Measurements from ENCODE around the gene C2orf80.
"Not testable (repeated sequence)": the region's sequence is repeated elsewhere in the genome, so short reads cannot be mapped to it uniquely, and the experiment has no call there.

The C2orf80 gene

DNA sequence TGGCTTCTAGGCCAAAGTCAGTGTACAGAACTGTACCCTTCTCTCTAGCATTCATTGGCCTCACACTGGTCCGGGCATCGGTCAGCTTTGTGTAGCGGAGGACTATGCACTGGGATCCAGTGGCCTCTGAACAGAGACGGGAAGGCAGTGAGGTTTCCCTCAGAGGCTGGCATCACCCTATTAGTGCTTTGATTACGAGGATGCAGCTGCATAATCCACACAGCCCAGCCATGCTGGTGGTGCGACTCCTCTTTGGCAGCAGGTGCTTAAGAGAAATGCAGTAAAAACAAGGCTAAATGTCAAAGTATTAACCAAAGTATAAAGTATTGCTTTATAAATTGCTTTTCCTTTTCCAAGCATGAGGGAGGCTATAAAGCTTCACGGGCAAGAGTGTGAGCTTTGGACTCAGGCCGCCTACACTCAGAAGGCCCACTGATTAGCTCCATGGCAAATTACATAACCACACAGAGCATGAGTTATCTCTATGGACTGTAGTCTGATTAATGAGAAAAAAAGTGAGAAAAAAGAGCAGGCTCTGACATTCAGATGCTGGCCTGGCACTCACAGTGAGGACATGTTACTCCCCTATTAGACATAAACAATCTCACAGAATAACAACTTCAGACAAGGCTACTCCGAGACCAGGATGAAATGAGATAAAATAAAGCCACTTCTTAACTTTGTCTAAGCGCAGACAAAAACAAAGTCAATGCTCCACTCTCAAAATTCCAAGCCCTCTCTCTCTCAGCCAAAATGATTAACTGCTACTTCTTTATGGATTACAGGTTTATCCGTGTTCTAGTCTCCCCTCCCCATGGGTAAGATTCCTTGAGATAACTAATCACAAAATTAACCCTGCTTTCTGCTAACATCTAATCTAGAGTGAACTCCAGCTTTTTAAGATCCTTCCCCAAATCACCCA, 53.8 kb downstream of the C2orf80 start:
- DNase-seq (ENCODE audit: low read depth in 2 of 2, low spot score in 1 of 2): no peak

DNA sequence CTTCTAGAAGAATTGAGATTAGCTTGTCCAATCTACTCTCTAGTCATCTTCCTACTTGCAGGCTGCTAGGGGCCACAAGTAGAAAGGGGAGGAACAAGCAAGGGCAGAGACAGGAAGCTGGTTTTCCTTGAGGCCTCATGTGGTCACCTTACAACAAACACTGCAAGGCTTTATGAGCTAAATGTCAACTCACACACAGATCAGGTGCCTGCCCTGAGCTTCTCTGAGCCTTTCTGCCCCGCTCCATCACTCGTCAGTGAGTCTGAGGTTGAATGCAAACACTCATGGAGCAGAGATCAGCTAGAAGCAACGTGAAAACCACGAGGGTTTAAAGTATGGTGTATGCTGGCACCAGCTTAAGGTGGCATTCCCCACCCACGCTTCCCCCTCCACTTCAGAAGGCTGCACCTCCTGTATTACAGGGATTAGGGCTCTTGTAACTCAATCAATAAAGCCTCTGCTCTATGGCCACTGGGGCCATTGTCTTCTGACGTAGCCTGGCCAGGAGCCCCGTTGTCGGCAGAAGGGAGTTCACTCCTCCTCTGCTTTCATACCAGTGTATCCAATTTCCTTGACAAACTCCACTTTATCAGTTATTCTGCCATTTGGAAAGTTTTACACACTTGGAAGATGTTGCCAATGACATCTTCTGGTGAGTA, 54.8 kb downstream of the C2orf80 start:
- no peak for DNase-seq (ENCODE audit: low read depth in 2 of 2, low spot score in 1 of 2)

DNA sequence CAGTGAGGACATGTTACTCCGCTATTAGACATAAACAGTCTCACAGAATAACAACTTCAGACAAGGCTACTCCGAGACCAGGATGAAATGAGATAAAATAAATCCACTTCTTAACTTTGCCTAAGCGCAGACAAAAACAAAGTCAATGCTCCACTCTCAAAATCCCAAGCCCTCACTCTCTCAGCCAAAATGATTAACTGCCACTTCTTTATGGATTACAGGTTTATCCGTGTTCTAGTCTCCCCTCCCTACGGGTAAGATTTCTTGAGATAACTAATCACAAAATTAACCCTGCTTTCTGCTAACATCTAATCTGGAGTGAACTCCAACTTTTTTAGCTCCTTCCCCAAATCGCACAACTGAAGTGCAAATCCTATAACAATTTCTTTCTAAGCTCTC, 59.1 kb downstream of the C2orf80 start:
- no peak for DNase-seq (ENCODE audit: low read depth in 2 of 2, low spot score in 1 of 2)

DNA sequence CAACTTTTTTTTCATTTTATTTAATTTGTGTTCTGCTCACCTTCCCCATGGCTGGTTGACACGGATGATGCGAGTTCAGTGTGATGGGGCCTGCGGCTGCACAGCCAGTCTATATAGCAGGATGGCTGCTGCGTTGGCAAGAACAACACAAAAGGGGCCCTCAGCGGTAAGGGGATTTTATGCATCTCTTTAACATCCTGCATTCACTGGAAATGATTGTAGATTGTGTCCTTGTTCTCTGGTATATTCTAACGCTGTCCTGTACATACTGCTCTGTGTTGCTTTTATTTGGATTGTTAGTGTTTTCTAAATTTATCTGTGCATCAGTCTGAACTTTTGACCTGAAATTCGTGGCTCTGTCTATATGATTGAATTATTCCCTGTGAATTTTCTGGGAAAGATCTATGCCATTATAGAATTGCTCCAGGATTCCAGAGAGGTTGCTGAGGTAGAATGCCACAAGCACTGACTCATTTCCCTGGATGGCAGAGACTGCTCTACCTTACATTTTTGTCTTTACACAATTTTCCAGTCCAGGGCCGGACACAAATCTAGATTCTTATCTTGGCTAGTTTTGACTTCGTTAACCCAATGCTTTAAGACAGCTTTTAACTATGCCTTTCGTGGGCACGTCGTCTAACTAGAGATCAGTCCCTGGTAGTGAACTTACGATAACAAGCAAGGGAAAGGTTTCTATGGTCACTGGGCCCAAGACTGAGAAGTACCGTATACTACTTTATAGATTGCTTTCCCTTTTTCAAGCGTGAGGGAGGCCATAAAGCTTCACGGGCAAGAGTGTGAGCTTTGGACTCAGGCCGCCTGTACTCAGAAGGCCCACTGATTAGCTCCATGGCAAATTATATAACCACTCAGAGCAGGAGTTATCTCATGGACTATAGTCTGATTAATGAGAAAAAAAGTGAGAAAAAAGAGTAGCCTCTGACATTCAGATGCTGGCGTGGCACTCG, 59.8 kb downstream of the C2orf80 start, which contains the start of gene CRYGC:
TSS of gene CRYGC (minus strand) at position 85 of the 968 bp plus-strand sequence. CDS start at position 49, 36 bp downstream.
- no peak for DNase-seq (ENCODE audit: low read depth in 2 of 2, low spot score in 1 of 2)

DNA sequence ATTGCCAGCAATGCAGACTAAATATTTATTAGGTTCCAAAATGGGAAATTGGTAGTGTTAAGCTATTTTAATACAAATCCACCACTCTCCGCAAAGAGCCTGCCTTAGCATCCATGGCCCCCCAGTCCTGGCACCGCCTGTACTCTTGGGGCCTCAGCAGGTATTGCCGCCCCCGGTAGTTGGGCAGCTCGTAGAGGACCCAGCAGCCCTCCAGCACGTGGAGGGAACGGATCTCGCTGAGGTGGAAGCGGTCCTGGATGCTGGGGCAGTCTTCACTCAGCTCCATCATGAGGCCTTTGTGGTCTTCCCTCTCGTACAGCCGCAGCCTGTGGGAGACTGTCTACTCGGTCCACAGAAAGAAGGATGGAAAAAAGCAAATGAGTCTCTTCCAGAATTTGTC, 61.7 kb downstream of the C2orf80 start:
- no peak for DNase-seq (ENCODE audit: low read depth in 2 of 2, low spot score in 1 of 2)

DNA sequence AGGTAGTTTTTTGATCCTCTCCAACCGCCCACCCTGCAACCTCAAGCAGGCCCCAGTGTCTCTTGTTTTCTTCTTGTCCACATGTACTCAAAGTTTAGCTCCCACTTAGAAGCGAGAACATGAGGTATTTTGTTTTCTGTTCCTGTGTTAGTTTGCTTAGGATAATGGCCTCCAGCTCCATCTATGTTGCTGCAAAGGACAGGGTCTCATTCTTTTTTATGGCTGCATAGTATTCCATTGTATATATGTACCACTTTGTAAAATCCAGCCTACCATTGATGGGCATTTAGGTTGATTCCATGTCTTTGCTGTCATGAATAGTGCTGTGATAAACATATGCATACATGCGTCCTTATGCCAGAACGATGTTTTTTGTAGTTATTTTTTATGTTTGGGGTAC, 62.7 kb downstream of the C2orf80 start:
- DNase-seq (ENCODE audit: low read depth in 2 of 2, low spot score in 1 of 2): no peak

DNA sequence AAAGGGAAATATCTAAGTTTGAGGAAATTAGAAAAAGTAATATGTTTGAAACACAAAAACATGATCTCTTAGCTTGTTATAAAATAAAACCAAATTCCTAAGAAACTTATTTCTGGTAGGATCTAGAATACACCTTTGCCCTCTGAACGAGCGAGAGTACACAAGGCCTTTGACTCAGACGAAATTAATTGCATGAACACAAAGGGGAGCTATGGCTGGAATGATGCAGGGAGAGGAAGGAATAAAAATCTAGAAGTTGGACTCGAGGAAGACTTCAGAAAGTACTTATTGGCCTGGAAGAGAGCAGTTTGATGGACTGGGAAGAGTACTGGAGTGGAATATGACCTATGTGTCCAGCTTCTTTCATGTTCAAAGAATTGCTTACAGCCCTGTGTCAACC, 64.6 kb downstream of the C2orf80 start:
- no peak for DNase-seq (ENCODE audit: low read depth in 2 of 2, low spot score in 1 of 2)

DNA sequence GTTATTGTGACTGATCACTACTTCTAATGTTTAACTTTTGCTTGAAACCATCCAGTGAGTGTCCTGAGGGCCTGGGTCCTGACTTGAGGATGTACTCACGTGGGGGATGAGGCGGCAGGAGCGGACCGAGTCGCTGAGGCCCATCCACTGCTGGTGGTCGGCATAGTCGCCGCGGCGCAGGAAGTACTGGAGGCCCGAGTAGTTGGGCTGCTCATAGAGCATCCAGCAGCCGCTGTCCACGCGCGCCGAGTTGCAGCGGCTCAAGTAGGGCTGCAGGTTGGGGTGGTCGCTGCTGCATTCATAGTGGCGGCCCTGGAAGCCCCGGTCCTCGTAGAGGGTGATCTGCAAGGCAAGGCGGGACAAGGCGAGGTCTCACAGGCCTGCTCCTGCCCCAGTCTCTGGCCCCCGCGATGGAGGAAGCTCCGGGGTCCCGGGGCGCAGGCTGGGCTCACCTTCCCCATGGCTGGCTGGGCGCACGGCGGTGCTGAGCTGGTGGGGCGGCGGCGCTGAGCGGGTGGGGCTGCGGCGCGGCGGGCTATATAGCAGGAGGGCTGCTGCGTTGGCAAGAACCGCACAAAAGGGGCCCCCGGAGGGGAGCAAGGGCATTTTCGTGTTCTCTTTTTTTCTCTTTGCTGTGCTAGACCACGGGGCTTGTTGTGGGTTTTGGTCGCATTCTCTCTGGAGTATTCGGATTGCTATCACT, 65.7 kb downstream of the C2orf80 start, which contains the start of gene CRYGD:
TSS of gene CRYGD (minus strand) at position 512 of the 703 bp plus-strand sequence. CDS start at position 461, 51 bp downstream.
- DNase-seq (ENCODE audit: low read depth in 2 of 2, low spot score in 1 of 2): not testable (repeated sequence)

DNA sequence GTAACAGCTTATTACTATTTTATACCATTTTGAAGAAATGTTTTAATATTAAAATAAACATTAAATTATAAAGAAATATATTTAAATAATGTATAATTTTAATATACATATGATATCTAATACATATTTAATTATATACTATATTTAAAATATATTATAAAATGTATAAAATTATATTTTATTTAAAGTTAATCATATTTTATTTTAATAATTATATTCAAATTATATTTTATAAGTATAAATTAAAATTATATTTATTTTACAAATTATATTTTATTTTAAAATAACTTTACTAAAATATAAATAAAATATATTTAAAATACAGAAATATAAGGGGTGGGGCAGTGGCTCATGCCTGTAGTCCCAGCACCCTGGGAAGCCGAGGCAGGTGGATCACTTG, 67.6 kb downstream of the C2orf80 start:
- DNase-seq (ENCODE audit: low read depth in 2 of 2, low spot score in 1 of 2): no peak

DNA sequence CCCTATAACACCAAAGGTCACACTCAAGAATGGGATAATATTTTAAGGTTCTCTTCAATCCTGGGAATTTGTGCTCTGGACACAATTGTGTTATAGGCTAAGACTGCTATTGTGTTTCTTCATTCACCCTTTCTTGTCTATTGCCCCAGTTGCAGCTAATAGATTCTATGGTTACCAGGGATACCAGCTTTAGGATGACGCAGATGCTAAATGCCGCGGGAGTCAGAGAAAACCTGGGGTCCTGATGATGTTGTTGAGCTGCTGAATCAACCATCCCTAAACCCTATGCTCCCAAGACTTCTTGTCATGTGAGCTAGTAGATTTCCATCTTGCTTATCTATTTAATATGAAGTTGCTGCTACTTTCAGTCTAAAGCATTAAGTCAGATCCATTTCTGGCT, 70.9 kb downstream of the C2orf80 start:
- no peak for DNase-seq (ENCODE audit: low read depth in 2 of 2, low spot score in 1 of 2)

DNA sequence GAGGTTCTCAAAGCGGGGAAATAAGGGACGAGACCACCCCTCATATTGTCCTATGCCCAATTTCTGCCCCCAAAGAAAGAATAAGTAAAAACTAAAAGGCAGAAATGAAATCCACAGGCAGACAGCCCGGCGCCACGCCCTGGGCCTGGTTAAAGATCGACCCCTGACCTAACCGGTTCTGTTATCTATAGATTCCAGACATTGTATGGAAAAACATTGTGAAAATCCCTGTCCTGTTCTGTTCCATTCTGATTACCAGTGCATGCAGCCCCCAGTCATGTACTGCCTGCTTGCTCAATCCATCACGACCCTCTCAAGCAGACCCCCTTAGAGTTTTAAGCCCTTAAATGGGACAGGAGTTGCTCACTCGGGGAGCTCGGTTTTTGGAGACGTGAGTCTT, 72.4 kb downstream of the C2orf80 start:
- not testable (repeated sequence) for DNase-seq (ENCODE audit: low read depth in 2 of 2, low spot score in 1 of 2)
